ENCODE data around the gene MLKL. TPM values are rescaled to one million over a fixed set of nuclear protein-coding genes. Genes with fewer than 3 reads are reported as not detected.

The MLKL gene
- polyA plus RNA-seq, 1 experiment = 5.8 TPM

- Histone ChIP-seq H3K4me3 (ENCODE audit: low read depth, low read length) (no peak overlapping the region), H3K27me3 (ENCODE audit: control insufficient read depth, insufficient read depth, low read length) (no peaks in the 10 kb centered on the region), H3K27ac (ENCODE audit: low read depth, low read length) (no peak overlapping the region), H3K9me3 (ENCODE audit: control insufficient read depth, insufficient read depth, low read length) (no peaks in the 10 kb centered on the region)
- POLR2A ChIA-PET = no interaction called here
- no peak for TF ChIP-seq CTCF (IDR thresholded peaks at IDR 0.05; ENCODE audit: low read depth, low read length)
- CTCF ChIA-PET = interaction anchor here (0.7 to 1.3 kb wide), 5 partner anchors 8 to 27 kb away, joined by 3 to 7 read pairs (median 3); no protein-coding TSS in a partner anchor
- DNase-seq (ENCODE audit: low read depth, low spot score) = no peak
Observed at GRCh38 chr16:74734361-74735161, 33.9 kb upstream of the MLKL start.

GRCh38 chr16:74732707-74733350 lies 32.2 kb upstream of the MLKL start:
- H3K27me3 ChIP-seq (ENCODE audit: control insufficient read depth, insufficient read depth, low read length) = no peaks in the 10 kb centered on the region
- DNase-seq (ENCODE audit: low read depth, low spot score) = no peak
- no peaks in the 10 kb centered on the region for H3K9me3 ChIP-seq (ENCODE audit: control insufficient read depth, insufficient read depth, low read length)
- TF ChIP-seq CTCF (IDR thresholded peaks at IDR 0.05; ENCODE audit: low read depth, low read length) = no peak
- POLR2A ChIA-PET = interaction anchor here (0.7 kb wide), 1 partner anchor 25 kb away, joined by 3 read pairs; no protein-coding TSS in a partner anchor
- CTCF ChIA-PET = no interaction called here
- H3K27ac ChIP-seq (ENCODE audit: low read depth, low read length) = no peak overlapping the region
- H3K4me3 ChIP-seq (ENCODE audit: low read depth, low read length) = no peak overlapping the region

GRCh38 chr16:74731853-74732477 lies 31.3 kb upstream of the MLKL start:
- Histone ChIP-seq H3K4me3 (ENCODE audit: low read depth, low read length) (no peak overlapping the region), H3K9me3 (ENCODE audit: control insufficient read depth, insufficient read depth, low read length) (peaks cover 4% of the 10 kb centered on the region), H3K27ac (ENCODE audit: low read depth, low read length) (no peak overlapping the region), H3K27me3 (ENCODE audit: control insufficient read depth, insufficient read depth, low read length) (no peaks in the 10 kb centered on the region)
- ChIA-PET POLR2A (interaction anchor here (0.6 to 0.7 kb wide), 2 partner anchors 26 to 76 kb away, joined by 3 to 8 read pairs; no protein-coding TSS in a partner anchor), CTCF (interaction anchor here (1.3 kb wide), 1 partner anchor 130 kb away, joined by 5 read pairs; no protein-coding TSS in a partner anchor)
- DNase-seq (ENCODE audit: low read depth, low spot score) = no peak
- TF ChIP-seq CTCF (IDR thresholded peaks at IDR 0.05; ENCODE audit: low read depth, low read length) = no peak

GRCh38 chr16:74729783-74730683 lies 29.4 kb upstream of the MLKL start:
- no peak for DNase-seq (ENCODE audit: low read depth, low spot score)
- H3K4me3 ChIP-seq (ENCODE audit: low read depth, low read length) = no peak overlapping the region
- no peak for TF ChIP-seq CTCF (IDR thresholded peaks at IDR 0.05; ENCODE audit: low read depth, low read length)
- CTCF ChIA-PET = interaction anchor here (1.3 to 2.6 kb wide), 2 partner anchors 20 to 132 kb away, joined by 3 to 14 read pairs; no protein-coding TSS in a partner anchor
- POLR2A ChIA-PET = no interaction called here
- peaks cover 8% of the 10 kb centered on the region for H3K9me3 ChIP-seq (ENCODE audit: control insufficient read depth, insufficient read depth, low read length)
- no peak overlapping the region for H3K27ac ChIP-seq (ENCODE audit: low read depth, low read length)
- H3K27me3 ChIP-seq (ENCODE audit: control insufficient read depth, insufficient read depth, low read length) = no peaks in the 10 kb centered on the region

Measured in AG04450 (cell line).